DMS114 treated with DMSO at 0.1 percent for 48 hours (cell line): ENCODE results near the gene MMS22L.

Experiments used
- DNase-seq: peaks from one replicate; lab custom pipeline; 2025; ENCODE audit not compliant: unreplicated experiment; lab: John Stamatoyannopoulos, UW

The MMS22L gene, protein sequence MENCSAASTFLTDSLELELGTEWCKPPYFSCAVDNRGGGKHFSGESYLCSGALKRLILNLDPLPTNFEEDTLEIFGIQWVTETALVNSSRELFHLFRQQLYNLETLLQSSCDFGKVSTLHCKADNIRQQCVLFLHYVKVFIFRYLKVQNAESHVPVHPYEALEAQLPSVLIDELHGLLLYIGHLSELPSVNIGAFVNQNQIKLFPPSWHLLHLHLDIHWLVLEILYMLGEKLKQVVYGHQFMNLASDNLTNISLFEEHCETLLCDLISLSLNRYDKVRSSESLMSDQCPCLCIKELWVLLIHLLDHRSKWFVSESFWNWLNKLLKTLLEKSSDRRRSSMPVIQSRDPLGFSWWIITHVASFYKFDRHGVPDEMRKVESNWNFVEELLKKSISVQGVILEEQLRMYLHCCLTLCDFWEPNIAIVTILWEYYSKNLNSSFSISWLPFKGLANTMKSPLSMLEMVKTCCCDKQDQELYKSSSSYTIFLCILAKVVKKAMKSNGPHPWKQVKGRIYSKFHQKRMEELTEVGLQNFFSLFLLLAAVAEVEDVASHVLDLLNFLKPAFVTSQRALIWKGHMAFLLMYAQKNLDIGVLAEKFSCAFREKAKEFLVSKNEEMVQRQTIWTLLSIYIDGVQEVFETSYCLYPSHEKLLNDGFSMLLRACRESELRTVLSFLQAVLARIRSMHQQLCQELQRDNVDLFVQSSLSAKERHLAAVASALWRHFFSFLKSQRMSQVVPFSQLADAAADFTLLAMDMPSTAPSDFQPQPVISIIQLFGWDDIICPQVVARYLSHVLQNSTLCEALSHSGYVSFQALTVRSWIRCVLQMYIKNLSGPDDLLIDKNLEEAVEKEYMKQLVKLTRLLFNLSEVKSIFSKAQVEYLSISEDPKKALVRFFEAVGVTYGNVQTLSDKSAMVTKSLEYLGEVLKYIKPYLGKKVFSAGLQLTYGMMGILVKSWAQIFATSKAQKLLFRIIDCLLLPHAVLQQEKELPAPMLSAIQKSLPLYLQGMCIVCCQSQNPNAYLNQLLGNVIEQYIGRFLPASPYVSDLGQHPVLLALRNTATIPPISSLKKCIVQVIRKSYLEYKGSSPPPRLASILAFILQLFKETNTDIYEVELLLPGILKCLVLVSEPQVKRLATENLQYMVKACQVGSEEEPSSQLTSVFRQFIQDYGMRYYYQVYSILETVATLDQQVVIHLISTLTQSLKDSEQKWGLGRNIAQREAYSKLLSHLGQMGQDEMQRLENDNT

DNA sequence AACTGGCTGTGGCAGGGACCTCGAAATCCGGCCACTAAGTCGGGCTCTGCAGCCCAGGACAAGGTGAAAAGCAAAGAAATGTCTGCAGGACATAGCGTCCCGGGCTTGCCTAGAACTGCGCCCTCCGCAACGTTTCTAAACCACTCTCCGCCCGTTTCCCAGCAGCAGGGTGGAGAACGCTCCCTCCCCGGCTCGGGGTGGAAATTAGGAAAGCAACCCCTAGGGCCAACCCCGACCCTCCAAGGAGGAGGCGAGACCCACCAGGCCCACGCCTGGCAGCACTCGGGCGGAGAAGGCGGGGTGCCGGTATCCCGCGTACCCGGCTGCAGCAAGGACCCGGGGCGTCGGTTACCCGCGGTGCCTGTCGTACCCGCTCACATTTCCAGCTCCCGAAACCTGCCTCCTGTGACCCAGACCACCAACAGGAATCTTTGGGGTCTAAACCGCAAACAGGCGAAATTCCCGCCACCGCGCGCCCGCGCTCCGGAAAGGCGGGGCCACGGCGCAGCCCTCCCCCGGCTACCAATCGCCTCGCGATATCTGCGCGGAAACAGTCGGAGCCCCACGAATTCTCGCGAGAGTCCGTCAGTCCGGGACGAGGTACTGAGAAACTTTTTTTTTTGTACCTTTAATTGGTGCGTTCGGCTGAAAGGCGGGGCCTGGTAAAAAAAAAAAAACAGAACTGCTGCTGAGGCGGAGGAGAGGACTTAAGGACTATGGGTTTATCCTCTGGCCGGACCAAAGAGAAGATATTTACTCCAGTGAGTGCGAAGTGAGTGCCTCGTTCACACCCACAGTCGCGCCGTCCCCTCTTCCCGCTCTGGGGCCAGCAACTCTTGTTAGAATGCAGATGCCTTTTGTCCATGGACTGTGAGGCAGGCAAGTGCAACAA lies at the start of gene MMS22L:
MMS22L (minus strand) TSS at position 491 of the 892 bp plus-strand sequence. CDS start 739 bp downstream, outside the sequence.
- DNase-seq: peak; percentile 80

DNA sequence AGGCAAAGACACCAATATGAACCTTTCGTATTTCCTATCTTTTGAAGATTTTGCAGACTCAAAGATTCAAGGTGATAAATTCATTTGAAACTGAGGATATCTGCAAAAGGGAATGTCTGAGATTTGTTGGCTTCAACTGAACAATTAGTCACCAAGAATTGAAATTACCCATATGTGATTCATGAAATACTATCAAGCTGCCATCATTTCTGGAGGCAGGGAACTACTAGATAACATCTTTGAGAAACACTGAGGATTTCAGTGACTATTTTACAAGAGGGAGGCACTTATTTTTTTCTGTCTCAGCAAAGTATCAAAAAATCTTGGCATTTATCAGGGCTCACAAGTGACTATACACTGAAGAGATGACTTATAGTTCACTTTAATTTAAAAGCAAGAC lies 39.8 kb upstream of the MMS22L start:
- no peak for DNase-seq

DNA sequence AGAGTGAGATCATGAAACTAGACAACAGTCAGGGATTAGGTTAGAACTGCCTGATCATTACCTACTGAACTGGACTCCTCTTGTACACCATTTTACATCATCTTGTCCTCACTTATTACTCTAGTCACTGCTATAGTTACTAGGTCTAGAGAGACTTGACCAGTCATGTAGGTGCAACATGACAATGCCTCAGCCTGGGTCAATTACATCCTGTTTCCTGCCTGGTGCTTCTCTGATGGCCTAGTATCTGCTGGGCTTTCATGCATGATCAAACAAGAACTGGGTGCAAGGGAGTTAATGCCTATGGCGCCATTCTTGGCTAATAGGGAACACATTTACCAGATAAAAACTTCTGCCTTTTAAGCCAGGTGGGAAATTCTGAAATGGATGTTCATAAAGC lies 39.2 kb upstream of the MMS22L start:
- no peak for DNase-seq

DNA sequence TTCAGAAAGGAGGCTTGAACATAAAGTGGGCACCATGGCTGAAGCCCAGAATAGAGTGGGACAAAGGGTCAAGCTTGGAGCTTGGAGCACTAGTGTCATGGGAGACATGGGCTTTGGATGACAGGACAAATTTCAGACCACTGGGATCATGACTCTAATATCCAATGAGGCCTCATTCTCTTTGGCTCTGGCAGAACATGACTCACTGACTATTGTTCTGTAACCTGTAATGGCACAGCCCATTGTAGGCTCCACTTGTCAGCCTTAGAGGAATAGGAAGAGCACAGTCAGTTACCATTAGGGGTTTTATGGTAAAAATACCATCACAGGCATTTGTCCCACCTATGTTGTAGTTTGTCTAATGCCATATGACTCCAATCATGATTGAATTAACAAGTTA lies 34.0 kb upstream of the MMS22L start:
- DNase-seq: no peak

DNA sequence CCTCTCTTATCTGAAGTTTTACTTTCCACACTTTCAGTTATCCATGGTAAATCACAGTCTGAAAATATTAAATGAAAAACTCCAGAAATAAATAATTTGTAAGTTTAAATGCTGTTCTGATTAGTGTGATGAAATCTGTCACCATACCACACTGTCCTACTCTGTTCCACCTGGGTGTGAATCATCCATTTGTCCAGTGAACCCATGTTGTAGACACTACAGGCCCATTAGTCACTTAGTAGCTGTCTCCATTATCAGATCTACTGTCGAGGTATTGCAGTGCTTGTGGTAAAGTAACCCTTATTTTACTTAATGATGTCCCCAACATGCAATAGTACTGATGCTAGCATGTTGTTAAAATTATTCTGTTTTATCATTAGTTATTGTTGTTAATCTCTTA lies 29.2 kb upstream of the MMS22L start:
- DNase-seq: no peak

DNA sequence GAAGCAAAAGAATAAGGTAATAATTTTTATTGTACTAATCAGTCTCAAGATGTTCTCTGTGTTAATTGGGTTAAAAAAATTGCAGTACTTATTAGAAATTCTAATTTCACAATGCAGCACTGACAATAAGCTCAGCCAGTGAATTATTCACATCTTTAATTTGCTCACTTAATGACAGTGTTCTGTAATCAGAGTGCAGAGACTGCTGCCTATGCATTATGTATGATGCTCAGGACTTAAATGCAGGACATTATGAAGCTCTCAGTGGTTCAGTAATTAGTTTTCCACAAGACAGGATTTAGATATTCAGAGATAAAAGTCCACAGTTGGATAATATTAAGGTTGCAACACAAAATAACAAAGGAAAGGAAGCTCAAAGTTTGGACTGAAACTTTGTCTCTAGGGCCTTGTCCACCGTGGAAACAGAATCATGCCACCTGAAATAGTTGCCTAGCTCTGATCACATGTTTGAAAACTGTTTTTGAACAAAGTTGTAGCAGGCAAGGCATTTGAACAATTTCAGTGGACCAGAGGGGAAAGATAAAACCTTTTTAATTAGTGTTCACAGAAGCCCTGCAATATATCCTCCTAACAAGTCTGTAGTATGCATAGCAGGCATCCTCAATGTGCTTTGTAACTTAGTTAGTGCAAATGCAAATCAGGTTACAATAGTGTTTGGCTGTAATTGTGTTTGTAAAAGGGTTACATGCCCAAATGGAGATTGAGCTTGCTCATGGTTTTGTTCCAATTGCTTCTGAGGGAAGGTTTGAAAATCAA lies 23.7 kb upstream of the MMS22L start:
- no peak for DNase-seq

DNA sequence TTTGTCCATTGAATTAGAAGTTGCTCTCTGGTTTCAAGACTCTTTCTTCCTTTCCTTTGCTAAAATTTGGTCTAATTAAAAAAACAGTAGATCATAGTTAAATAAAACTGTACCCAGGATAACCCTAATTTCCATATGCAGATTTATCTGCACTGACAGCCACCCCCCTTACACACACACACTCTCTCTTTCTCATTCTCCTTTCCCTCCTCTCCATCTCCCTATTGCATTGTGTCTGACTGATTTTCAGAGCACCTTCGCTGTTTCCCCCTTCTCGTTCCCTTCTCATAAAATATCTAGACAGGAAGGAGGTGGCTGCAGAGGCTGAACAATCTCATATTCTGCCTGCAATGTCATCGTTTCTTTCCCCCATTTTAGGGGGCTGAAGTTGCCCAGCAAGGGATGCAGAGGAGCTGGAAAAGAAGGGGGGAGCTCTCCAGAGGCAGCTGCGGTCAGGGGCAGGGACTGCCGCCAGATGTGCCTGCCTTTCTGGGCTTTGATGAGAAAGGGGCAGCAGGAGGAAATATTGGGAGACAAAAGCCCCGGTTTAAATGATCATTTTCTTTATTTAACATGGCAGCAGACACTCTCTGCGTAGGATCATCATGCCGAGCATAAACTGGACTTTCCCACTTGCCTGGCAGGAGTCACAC lies 22.5 kb upstream of the MMS22L start:
- no peak for DNase-seq

DNA sequence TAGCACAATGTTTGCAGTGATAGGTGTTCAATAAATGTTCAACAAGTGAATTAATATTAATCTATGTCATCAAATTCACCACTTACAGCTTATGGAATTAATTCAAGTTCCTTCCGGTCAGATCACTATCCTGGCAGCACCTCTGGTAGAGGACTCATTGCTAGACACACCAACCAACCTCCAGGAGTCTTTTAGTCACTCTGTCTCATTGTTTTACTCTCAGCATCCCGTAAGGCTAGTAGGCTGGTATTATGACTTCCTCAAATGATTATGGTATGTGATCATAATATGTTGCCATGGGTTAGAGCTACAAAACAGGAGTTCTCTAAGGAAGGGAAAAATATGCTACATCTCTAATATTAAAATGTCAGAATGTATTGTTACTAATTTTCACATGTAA lies 21.7 kb upstream of the MMS22L start:
- no peak for DNase-seq

DNA sequence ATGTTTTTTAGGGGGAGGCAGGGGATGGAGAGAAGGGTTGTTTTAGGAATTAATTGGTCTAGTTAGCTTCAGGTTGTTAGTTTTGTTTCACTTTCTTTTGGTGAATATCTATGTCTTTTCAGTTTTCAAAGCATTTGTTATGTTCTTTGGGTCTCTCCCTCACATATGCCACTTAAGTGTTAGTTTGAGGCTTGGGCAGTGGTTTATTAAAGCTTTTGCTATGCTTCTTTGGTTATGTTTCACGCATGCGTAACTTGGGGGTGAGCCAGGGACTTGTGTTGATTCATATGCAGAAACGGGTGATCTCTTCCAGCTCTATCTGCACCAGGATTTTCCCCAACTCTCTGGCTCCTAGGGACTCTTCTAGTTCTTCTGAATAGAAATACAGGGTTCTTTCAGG lies 11.4 kb upstream of the MMS22L start:
- DNase-seq: no peak

DNA sequence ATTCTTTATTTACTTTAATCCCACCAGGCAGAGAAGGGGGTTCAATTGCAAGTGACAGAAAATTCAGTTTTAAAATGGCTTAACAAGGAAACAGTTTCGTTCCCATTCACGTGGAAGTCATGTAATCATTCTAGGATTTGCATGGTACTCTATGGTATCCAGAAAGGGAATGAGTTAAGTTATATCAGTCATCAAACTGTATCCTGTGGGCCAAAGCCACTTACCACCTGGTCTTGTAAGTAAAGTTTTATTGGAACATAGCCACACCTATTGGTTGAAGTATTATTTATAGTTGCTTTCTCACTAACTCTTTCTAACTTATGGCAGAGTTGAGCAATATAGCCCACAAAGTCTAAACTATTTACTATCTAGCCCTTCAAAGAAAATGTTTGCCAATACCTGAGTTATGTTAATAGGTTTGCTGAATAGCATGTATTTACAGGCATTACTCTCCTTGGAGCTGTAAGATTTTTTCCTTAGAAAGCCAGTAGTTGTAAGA lies 10.2 kb upstream of the MMS22L start:
- DNase-seq: no peak

DNA sequence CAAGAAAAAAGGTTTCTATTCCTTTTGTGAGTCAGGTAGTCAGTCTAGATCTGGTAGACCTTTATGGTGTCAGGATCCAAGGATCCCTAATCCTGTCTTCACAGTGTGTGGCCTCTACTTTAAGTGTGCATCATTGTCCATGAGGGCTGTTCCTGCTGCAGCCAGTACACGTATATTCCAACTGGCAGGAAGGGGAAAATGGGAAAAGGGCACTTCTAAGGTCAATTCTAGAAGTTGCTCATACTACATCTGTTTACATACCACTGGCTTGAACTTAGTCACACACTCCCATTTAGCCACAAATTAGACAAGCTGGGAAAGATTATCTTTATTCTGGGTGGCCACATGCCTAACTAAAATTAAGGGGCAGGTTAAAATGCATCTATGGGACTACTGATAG lies 9.7 kb upstream of the MMS22L start:
- DNase-seq: no peak

DNA sequence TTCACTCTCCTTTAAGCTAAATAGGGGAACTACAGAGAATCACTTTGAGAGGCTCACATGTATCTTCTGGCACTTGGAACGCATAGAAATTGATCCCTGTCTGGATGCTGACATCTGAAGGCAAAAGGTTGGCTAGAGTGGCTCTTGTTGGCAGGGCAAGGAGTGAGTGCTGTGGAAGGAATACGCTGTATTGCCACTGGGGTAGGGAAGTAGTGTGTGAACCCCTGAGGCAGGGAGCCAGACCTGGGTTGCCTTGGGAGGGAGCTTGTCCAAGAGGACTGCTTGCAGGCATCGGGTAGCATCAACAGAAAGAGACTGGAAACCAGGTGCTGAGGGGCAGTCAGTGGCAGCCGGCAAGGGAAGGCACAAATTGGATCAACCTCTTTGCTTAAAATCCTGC lies 8.9 kb upstream of the MMS22L start:
- DNase-seq: no peak

DNA sequence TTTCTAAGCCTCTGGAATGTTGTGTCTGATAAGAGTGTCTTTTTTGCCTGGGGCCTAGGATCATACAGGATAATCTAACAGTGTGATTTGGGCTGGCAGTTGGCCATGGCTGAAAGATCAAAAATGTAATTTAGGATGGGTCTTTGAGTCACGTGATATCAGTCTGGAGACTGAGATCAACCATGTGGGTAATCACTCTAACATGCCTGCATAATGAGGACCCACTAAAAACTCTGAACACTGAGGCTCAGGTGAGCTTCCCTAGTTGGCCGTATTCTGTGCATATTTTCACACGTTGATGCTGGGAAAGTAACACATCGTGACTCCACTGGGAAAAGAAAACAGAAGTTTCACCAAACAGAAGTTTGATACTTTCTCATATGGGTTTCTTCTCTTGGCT lies 6.3 kb upstream of the MMS22L start:
- DNase-seq: no peak

DNA sequence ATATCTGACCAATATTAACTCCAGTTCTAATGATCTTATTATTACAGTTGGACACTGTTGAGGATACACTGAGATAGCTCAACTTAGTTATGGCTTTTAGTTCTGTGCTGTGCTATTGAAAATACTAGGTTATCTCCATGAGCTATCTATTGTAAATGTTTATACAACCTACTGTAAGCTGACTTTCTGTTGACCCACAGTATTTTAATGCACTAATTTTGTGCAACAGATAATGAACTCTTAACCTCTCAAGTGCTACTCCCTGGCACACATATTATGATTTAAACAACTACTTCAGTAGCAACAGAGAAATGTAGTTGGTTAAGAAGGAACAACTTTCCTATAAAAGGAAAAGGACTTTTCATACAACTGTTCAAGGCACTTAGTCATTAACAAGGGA lies 5.2 kb upstream of the MMS22L start:
- DNase-seq: no peak

DNA sequence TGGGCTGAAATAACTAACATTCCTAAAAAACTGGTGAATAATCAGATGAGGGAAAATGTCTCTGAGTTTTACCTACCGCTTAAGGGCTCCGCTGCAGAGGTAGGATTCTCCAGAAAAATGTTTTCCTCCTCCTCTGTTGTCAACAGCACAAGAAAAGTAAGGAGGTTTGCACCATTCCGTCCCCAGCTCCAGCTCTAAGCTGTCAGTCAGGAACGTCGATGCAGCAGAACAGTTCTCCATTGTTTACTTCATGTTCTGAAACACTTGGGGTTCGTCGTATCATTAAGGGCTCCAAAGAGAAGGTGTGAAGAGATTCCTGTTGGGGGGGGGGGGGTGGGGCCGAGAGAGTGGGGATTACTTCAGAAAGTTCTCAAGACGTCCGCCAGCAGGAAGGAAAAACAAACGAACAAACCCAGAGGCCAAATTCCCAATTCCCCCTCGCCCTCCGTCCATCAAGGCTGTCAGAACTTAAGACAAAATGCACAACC lies 734 bp downstream of the MMS22L start:
- no peak for DNase-seq

DNA sequence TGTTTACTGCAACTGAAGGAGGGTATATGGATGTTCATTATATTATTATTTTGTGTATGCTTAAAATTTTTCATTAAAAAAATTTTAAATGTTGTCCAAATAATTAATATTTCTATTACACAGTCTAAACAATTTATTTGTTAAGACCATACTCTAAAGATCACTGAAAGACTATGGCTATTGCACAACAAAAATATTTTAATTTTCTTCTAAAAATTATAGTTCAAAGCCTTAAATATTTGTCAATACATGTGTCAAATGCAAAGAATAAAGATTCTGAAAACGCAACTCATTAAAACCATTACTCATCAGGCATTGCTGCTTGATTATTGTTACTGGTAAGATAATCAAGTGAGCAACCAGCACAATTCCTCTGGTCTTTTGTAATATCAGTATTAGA lies 2.2 kb downstream of the MMS22L start:
- no peak for DNase-seq

DNA sequence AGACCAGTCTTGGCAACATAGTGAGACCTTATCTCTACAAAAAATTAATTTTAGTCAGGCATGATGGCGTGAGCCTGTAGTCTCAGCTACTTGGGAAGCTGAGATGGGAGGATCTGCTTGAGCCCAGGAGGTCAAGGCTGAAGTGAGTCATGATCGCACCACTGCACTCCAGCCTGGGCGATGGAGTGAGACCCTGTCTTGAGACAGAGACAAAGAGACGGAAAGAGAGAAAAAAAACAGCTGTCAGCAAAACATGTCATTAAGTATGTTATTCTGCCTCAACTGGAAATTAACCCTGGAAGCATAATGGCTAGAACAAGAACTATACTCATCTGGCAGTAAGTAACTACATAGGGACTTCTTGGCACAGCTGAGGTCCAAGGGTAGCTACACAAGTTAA lies 7.2 kb downstream of the MMS22L start:
- DNase-seq: no peak

DNA sequence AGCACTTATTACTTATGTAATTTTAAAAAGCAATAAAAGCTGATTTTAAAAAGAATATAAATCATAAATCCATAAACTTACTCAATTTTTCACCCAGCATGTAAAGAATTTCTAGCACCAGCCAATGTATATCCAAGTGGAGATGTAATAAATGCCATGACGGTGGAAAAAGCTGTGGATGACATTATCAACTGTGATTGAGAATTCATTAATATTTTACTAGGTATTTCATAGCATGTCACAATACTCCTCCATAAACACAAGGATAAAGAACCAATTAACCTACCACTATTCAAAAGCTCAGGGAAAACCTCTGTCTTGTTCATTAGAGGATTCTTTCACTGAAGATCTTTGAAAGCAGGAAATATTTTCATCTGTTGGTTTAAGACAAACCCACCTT lies 13.2 kb downstream of the MMS22L start:
- no peak for DNase-seq

DNA sequence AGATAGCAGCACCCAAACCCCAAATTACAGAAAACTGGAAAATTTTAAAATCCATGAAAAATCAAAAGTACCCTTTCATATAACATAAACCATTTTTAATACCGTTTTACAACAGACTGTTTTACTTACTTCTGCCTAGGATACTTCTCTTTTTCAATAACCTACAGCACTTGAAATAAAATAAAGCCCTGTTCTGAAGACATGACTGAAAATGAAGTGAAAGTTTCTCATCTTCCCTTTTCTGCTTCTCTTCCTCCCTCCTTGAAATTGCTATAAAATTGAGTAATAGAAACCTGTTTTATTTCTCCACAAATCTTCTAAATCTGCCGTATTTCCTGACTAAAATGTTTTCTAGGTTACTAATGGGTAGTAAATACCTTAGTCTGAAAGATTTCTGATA lies 20.3 kb downstream of the MMS22L start:
- no peak for DNase-seq
